Measurements from ENCODE around the gene CD2. TPM values are rescaled to one million over a fixed set of nuclear protein-coding genes. Genes with fewer than 3 reads are reported as not detected.

CD2 gene
- total RNA-seq, 4 donors from 2014 or later, result 9.6 to 36.3 (median 20.9) TPM

- H3K4me1 ChIP-seq, result peaks cover 0 to 6% (median 3%) of the 10 kb centered on the region in 4 donors
- no peaks in the 10 kb centered on the region for H3K9me3 ChIP-seq
- peak overlapping the region in 1 of 4 donors; percentile 13 for H3K4me3 ChIP-seq
- no peak for TF ChIP-seq CTCF (IDR thresholded peaks at IDR 0.05)
- no peak for TF ChIP-seq POLR2A (IDR thresholded peaks at IDR 0.05)
- DNase-seq, result no peak
- H3K27me3 ChIP-seq, result no peaks in the 10 kb centered on the region
- H3K27ac ChIP-seq, result peak overlapping the region; percentile 54 to 71 (median 64)
- no peaks in the 10 kb centered on the region for H3K36me3 ChIP-seq
Measured at GRCh38 chr1:116763116-116763786, 9.0 kb downstream of the CD2 start.

DNA sequence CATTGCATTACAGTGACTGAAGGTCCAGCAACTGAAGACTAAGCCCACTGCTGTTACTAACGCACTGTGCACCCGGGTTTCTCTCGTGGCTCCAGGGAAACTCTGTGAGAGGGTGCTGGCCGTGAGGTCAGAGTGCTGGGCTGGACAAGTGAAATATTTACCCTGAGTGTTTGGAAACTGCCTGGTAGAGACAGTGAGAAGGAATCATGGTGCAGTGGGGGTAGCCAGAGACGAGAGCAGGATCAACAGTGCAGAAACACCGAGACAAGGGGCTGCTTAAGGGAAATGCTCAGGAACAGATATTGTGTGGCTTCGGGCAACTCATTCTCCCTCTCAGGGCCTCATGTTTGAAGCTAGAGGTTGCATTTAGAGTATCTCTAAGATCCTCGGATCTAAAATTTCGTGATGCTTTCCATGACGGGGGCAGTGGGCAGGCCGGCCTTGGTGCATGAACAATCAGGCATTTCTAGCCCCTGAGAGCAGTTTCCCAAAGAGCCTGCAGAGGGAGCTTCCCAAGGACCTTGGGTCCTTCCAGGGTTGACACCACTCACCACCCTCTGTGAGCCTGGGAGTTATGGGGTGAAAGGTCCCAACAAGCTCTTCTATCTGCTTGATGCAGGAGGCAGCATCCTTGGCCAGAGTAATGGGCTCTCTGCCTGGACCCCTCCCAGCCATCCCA is 9.7 kb downstream of the CD2 start:
- H3K27ac ChIP-seq, result peak overlapping the region; percentile 54 to 71 (median 64)
- peak in 4 of 6 experiments; percentile 35 to 61 (median 48) for TF ChIP-seq CTCF (IDR thresholded peaks at IDR 0.05)
- no peak for TF ChIP-seq POLR2A (IDR thresholded peaks at IDR 0.05)
- H3K27me3 ChIP-seq, result no peaks in the 10 kb centered on the region
- peaks cover 0 to 6% (median 3%) of the 10 kb centered on the region in 4 donors for H3K4me1 ChIP-seq
- DNase-seq, result peak in 2 of 3 donors; percentile 52 to 66
- no peaks in the 10 kb centered on the region for H3K9me3 ChIP-seq
- H3K36me3 ChIP-seq, result no peaks in the 10 kb centered on the region
- peak overlapping the region in 1 of 4 donors; percentile 13 for H3K4me3 ChIP-seq

DNA sequence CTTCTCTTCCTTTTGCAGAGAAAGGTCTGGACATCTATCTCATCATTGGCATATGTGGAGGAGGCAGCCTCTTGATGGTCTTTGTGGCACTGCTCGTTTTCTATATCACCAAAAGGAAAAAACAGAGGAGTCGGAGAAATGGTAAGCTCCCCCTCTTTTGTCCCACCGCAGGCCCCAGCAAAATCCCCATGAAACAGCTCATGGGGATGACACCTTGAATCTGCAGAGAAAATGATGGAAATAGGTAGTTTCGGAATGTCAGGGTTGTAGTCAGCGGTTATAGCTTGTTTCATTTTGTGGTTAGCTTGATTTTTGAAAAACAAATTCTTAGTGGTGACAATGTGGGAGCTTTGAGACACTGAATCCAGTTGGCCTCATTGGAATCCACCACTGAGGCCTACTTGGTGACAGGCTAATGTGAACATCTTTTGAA is 10.3 kb downstream of the CD2 start:
- H3K27me3 ChIP-seq, result no peaks in the 10 kb centered on the region
- no peak overlapping the region for H3K4me3 ChIP-seq
- no peak for DNase-seq
- H3K4me1 ChIP-seq, result peaks cover 0 to 6% (median 4%) of the 10 kb centered on the region in 4 donors
- H3K27ac ChIP-seq, result peak overlapping the region; percentile 54 to 71 (median 64)
- no peaks in the 10 kb centered on the region for H3K36me3 ChIP-seq
- no peaks in the 10 kb centered on the region for H3K9me3 ChIP-seq
- no peak for TF ChIP-seq CTCF (IDR thresholded peaks at IDR 0.05)
- no peak for TF ChIP-seq POLR2A (IDR thresholded peaks at IDR 0.05)

DNA sequence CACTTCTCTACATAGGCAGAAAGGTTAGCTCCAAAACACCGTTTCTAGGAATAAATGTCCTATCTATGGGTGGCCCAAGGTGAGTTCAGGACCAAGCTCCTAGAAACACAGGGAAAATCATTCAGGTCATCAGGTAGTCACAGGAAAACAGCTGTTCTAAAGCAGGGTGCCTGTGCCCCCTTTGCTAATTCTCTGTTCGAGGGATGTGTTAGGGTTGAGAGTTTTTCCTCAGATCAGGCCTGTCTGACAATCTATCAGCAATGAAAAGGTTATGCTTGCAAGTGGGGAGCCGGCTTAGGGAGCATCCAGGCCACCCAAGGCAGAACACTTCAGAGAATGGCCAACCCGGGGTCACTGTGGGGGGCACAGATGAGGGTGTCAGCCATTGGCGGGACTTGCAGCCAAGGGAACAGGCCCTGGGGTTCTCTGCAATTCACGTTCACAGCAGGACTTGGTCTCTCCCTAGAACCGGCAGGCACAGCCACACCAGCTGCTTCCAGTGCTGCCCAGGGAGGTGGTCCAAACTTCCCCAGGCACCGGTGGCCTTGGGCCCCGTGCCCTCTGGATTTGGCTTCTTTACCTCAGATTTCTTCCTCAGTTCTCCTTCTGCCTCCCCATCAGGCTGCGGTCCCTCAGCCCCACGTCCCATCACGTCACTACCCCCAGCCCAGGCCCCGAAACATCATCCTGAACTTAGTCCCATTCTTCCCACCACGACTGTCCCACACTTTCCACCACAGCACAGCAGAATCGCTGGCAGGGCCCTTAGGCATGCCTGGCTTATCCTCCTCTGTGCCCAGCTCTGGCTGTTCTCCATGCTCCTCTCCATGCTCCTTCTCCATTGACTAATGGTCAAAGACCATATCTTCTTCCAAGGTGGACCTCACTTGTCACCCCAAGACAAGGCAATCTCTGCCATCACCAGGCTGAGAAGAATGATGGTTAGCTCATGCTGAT is 11.0 kb downstream of the CD2 start:
- Histone ChIP-seq H3K27ac (peak overlapping the region; percentile 49 to 71 (median 64)), H3K36me3 (no peaks in the 10 kb centered on the region), H3K9me3 (no peaks in the 10 kb centered on the region), H3K4me1 (peaks cover 0 to 6% (median 4%) of the 10 kb centered on the region in 4 donors), H3K27me3 (no peaks in the 10 kb centered on the region), H3K4me3 (no peak overlapping the region)
- no peak for DNase-seq
- TF ChIP-seq POLR2A (IDR thresholded peaks at IDR 0.05), result no peak
- no peak for TF ChIP-seq CTCF (IDR thresholded peaks at IDR 0.05)

DNA sequence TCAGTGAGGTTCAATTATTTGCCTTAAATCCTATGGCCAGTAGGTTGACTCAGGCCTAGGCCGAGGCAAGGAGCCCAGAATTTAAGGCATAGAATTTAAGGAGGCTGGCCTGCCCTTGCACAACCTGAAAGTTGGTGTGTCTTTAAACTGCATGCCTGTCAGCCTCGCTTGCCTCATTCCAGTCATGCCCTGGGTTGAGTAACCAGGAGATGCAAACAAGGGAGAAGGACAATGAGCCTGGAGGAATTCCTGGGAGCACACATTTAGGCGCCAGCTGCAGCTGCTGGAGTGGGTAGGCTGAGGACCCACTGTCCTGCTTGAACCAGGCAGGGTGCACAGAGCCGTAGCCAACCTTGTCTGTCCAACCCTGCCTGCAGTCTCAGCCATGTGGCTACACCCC is 11.7 kb downstream of the CD2 start:
- Histone ChIP-seq H3K4me1 (peaks cover 0 to 6% (median 4%) of the 10 kb centered on the region in 4 donors), H3K27ac (peak overlapping the region; percentile 49 to 71 (median 64)), H3K36me3 (no peaks in the 10 kb centered on the region), H3K4me3 (no peak overlapping the region), H3K9me3 (no peaks in the 10 kb centered on the region), H3K27me3 (no peaks in the 10 kb centered on the region)
- TF ChIP-seq CTCF (IDR thresholded peaks at IDR 0.05) (no peak), POLR2A (IDR thresholded peaks at IDR 0.05) (no peak)
- DNase-seq, result no peak
